ENCODE data around the gene CD226.

The CD226 gene

GRCh38 chr18:69838620-69839411, 108.9 kb downstream of the CD226 start (continued):
- no peak for TF ChIP-seq ZNF132 (tag by site-specific recombination; IDR thresholded peaks at IDR 0.05; ENCODE audit: borderline replicate concordance)
- TF ChIP-seq ZNF423 (tag by site-specific recombination; IDR thresholded peaks at IDR 0.05): no peak
- no peak for TF ChIP-seq ZBTB44 (tag by site-specific recombination; IDR thresholded peaks at IDR 0.05)
- no peak for TF ChIP-seq ATF2 (tag by site-specific recombination; IDR thresholded peaks at IDR 0.05; ENCODE audit: low read depth)
- TF ChIP-seq ZBTB17 (tag by site-specific recombination; IDR thresholded peaks at IDR 0.05): peak; percentile 71
- TF ChIP-seq HIC1 (tag by site-specific recombination; IDR thresholded peaks at IDR 0.05): no peak
- TF ChIP-seq PRDM1 (tag by site-specific recombination; IDR thresholded peaks at IDR 0.05): no peak
- TF ChIP-seq ZNF48 (tag by site-specific recombination; IDR thresholded peaks at IDR 0.05): no peak
- no peak for TF ChIP-seq ZFP37 (tag by site-specific recombination; IDR thresholded peaks at IDR 0.05)
- no peak for TF ChIP-seq ZNF768 (tag by site-specific recombination; IDR thresholded peaks at IDR 0.05)
- TF ChIP-seq ZNF433 (tag by site-specific recombination; IDR thresholded peaks at IDR 0.05; ENCODE audit: low read depth): no peak
- no peak for TF ChIP-seq YY1 (tag by site-specific recombination; IDR thresholded peaks at IDR 0.05)
- no peak for TF ChIP-seq ZNF311 (tag by site-specific recombination; IDR thresholded peaks at IDR 0.05; ENCODE audit: borderline replicate concordance)
- TF ChIP-seq MZF1 (tag by site-specific recombination; IDR thresholded peaks at IDR 0.05; ENCODE audit: borderline replicate concordance): peak; percentile 34; the same call in 1 of the 2 replicates
- no peak for TF ChIP-seq ZNF24 (tag by site-specific recombination; IDR thresholded peaks at IDR 0.05)
- TF ChIP-seq ZNF654 (tag by site-specific recombination; IDR thresholded peaks at IDR 0.05; ENCODE audit: low read depth): no peak
- no peak for TF ChIP-seq ZNF280D (tag by site-specific recombination; IDR thresholded peaks at IDR 0.05)
- no peak for TF ChIP-seq EGR2 (tag by site-specific recombination; IDR thresholded peaks at IDR 0.05; ENCODE audit: low read depth)
- no peak for TF ChIP-seq KLF9 (tag by site-specific recombination; IDR thresholded peaks at IDR 0.05; ENCODE audit: low read depth)
- TF ChIP-seq ZSCAN5A (tag by site-specific recombination; IDR thresholded peaks at IDR 0.05): no peak
- TF ChIP-seq SETDB1 (IDR thresholded peaks at IDR 0.05; ENCODE audit: insufficient read length, low read length): no peak
- TF ChIP-seq ZNF664 (tag by site-specific recombination; IDR thresholded peaks at IDR 0.05): no peak
- TF ChIP-seq IKZF3 (tag by site-specific recombination; IDR thresholded peaks at IDR 0.05): no peak; the same call in 1 of the 2 replicates
- TF ChIP-seq ZNF341 (tag by site-specific recombination; IDR thresholded peaks at IDR 0.05; ENCODE audit: low read depth): no peak
- TF ChIP-seq ZNF221 (tag by site-specific recombination; IDR thresholded peaks at IDR 0.05; ENCODE audit: borderline replicate concordance): no peak
- TF ChIP-seq ZBTB48 (tag by site-specific recombination; IDR thresholded peaks at IDR 0.05): peak; percentile 78; the same call in 1 of the 2 replicates
- no peak for TF ChIP-seq ZNF214 (tag by site-specific recombination; IDR thresholded peaks at IDR 0.05; ENCODE audit: borderline replicate concordance)
- no peak for TF ChIP-seq ZNF391 (tag by site-specific recombination; IDR thresholded peaks at IDR 0.05; ENCODE audit: borderline replicate concordance, low read depth)

Measured in HEK293 (cell line).